Panc1 (cell line): Measurements from ENCODE around the gene NKAIN4. TPM values are rescaled to one million over a fixed set of nuclear protein-coding genes. Genes with fewer than 3 reads are reported as not detected.

ENCODE experiments used
- ATAC-seq: fragments of 200-7000 bp; cut with Tn5 transposase; 2 replicates; pipeline ENCODE4 v1.9.1; 2020; ENCODE audit warnings: mild to moderate bottlenecking, moderate library complexity
- Bru-seq: library from RNA; stranded (reverse); fragments of 400-500 nt; gene quantifications from one replicate; lab custom pipeline; 2021; lab: Mats Ljungman, UMichigan
- BruChase-seq, 2 experiments: library from RNA; stranded (reverse); fragments of 400-500 nt; gene quantifications; one replicate each; lab custom pipeline; 2021; lab: Mats Ljungman, UMichigan
- BruUV-seq: library from RNA; stranded (reverse); fragments of 400-500 nt; replicated peaks from 2 replicates; lab custom pipeline; 2021; lab: Mats Ljungman, UMichigan
- CTCF ChIA-PET: fragments of 300-600 bp; sonication (Branson Sonifier 250); formaldehyde crosslinking; loops from one replicate; lab custom pipeline; 2022; ENCODE audit warnings: antibody characterized with exemption; lab: Charles Lee
- POLR2A ChIA-PET: fragments of 300-600 bp; sonication (Branson Sonifier 250); formaldehyde crosslinking; loops from one replicate; lab custom pipeline; 2022; ENCODE audit warnings: antibody characterized with exemption; lab: Charles Lee
- DNase-seq: peaks from one replicate; pipeline ENCODE4 v3.0.0-alpha.2; 2010; ENCODE audit warnings: low read depth, low spot score
- H3K27ac ChIP-seq: 2 replicates; pipeline ENCODE4 v1.5.1; 2011; ENCODE audit warnings: mild to moderate bottlenecking, low read length, inconsistent platforms
- H3K27me3 ChIP-seq: fragments of 200-500 bp; sonication (Bioruptor generic); 2 replicates; pipeline ENCODE4 v1.6.0; 2014; ENCODE audit warnings: low read length, inconsistent platforms; ENCODE audit not compliant: control insufficient read depth, insufficient read depth
- H3K36me3 ChIP-seq: fragments of 200-500 bp; sonication (Bioruptor generic); 2 replicates; pipeline ENCODE4 v1.5.1; 2014; ENCODE audit warnings: inconsistent platforms, mild to moderate bottlenecking, low read length, moderate library complexity; ENCODE audit not compliant: control insufficient read depth, insufficient read depth
- H3K4me1 ChIP-seq: 2 replicates; pipeline ENCODE4 v1.5.1; 2011; ENCODE audit warnings: inconsistent platforms, mild to moderate bottlenecking, low read length, moderate library complexity; ENCODE audit not compliant: control insufficient read depth, insufficient read depth
- H3K4me3 ChIP-seq, 2 experiments: 2 replicates each; pipeline ENCODE4 v1.5.1; 2011 to 2012; ENCODE audit warnings: low read depth in 2 of 2, low read length in 2 of 2, mild to moderate bottlenecking in 2 of 2, inconsistent platforms in 1 of 2, moderate library complexity in 1 of 2
- H3K9me3 ChIP-seq: fragments of 200-500 bp; sonication (Bioruptor generic); 2 replicates; pipeline ENCODE4 v1.5.1; 2014; ENCODE audit warnings: low read depth, mild to moderate bottlenecking, inconsistent platforms, low read length, moderate library complexity; ENCODE audit not compliant: control insufficient read depth, insufficient read depth
- CTCF ChIP-seq: fragments of 450-650 bp; IDR thresholded peaks from 2 replicates; pipeline ENCODE4 v1.5.1; 2017; ENCODE audit warnings: mild to moderate bottlenecking
- POLR2AphosphoS5 ChIP-seq: IDR thresholded peaks from 2 replicates; pipeline ENCODE4 v1.6.1; 2012; ENCODE audit warnings: mild to moderate bottlenecking, low read depth, low read length, moderate library complexity
- REST ChIP-seq, 2 experiments: IDR thresholded peaks; 2 replicates each; pipeline ENCODE4 v1.6.1; 2011 to 2012; ENCODE audit warnings: low read depth in 2 of 2, control low read depth in 1 of 2, low read length in 1 of 2, mild to moderate bottlenecking in 1 of 2, moderate library complexity in 1 of 2; ENCODE audit not compliant: insufficient read depth in 1 of 2
- SIN3A ChIP-seq: IDR thresholded peaks from 2 replicates; pipeline ENCODE4 v1.6.1; 2012; ENCODE audit warnings: low read depth, mild to moderate bottlenecking, low read length, moderate library complexity, borderline replicate concordance; ENCODE audit not compliant: insufficient read depth
- TCF7L2 ChIP-seq: IDR thresholded peaks from 2 replicates; pipeline ENCODE4 v1.6.1; 2011; ENCODE audit warnings: mild to moderate bottlenecking, low read depth, low read length, inconsistent platforms
- in situ Hi-C: cut with HindIII; loops from 2 replicates; pipeline ENCODE4 v1.10.0; 2016; ENCODE audit warnings: low sequenced_read_pairs, low pct_unique_long_range_greater_than_20kb
- intact Hi-C: fragments of 100-400 bp; cut with micrococcal nuclease; formaldehyde crosslinking; loops from one replicate; pipeline ENCODE4 v1.10.0; 2022; ENCODE audit not compliant: unreplicated experiment
- long read RNA-seq: library from polyadenylated mRNA; unstranded; transcript quantifications from one replicate; pipeline ENCODE4 v2.0.0, GENCODE V29; 2021; ENCODE audit not compliant: unreplicated experiment
- polyA plus RNA-seq: library from polyadenylated mRNA; unstranded; fragments of >200 nt; gene quantifications from one replicate; pipeline ENCODE4 v1.2.1, GENCODE V29; 2012; ENCODE audit warnings: missing spikeins; ENCODE audit not compliant: insufficient read length
- total RNA-seq: library from RNA; stranded (reverse); gene quantifications from one replicate; pipeline ENCODE4 v1.2.1, GENCODE V29; 2021; ENCODE audit not compliant: unreplicated experiment

Gene NKAIN4
- 5.5 TPM for total RNA-seq
- 3.2 TPM for polyA plus RNA-seq
- percentile 26 among the genes with signal in this experiment for Bru-seq, nascent RNA
- BruChase-seq, experiment 1, labeled RNA remaining after a 2-hour chase = percentile 30 among the genes with signal in this experiment
- BruChase-seq, experiment 2, labeled RNA remaining after a 6-hour chase = percentile 26 among the genes with signal in this experiment
- long read RNA-seq, partial matches to known transcripts = 1 of 6 reads
- long read RNA-seq, other reads (novel, unspliced or antisense) = 3 of 6 reads

GRCh38 chr20:63254232-63254605 lies at the start of gene NKAIN4:
Gene NKAIN4, minus strand, starts transcription at chr20:63254463. Its CDS starts 13 bp downstream, at chr20:63254450.
- no TSS peak for BruUV-seq
- no peaks in the 10 kb centered on the region for H3K9me3 ChIP-seq
- peak within 1 kb of the TSS; percentile 30 to 35 for H3K4me3 ChIP-seq
- in situ Hi-C loops = no loop called here
- ChIA-PET POLR2A (no interaction called here), CTCF (interaction anchor here (1.0 to 4.0 kb wide), 3 partner anchors 21 to 31 kb away, joined by 5 to 37 read pairs (median 25); no protein-coding TSS in a partner anchor)
- no peaks in the 10 kb centered on the region; the same call in 1 of the 2 replicates for H3K27me3 ChIP-seq
- ATAC-seq = no peak
- peaks cover 14% of the 10 kb centered on the region for H3K4me1 ChIP-seq
- intact Hi-C loops = no loop called here
- no peaks in the 10 kb centered on the region for H3K36me3 ChIP-seq
- DNase-seq = no peak
- TF ChIP-seq POLR2AphosphoS5 (no peak), REST (IDR thresholded peaks at IDR 0.05; ENCODE audit: insufficient read depth in 1 of 2, low read depth in 2 of 2, low read length in 1 of 2) (no peak), TCF7L2 (no peak), CTCF (no peak), SIN3A (no peak)
- H3K27ac ChIP-seq = no peak within 1 kb of the TSS

GRCh38 chr20:63303095-63303666 lies 48.9 kb upstream of the NKAIN4 start:
- CTCF ChIA-PET = no interaction called here
- ATAC-seq (no peak), DNase-seq (no peak)
- Histone ChIP-seq H3K9me3 (peaks cover 7% of the 10 kb centered on the region; the same call in 1 of the 2 replicates), H3K4me1 (peaks cover 3% of the 10 kb centered on the region; the same call in 1 of the 2 replicates), H3K27ac (no peak overlapping the region), H3K36me3 (no peaks in the 10 kb centered on the region), H3K27me3 (0 out of 2 replicates have a peak, but pooled peaks cover 2% of the 10 kb centered on the region), H3K4me3 (no peak overlapping the region)
- TF ChIP-seq TCF7L2 (no peak), CTCF (no peak), REST (IDR thresholded peaks at IDR 0.05; ENCODE audit: insufficient read depth in 1 of 2, low read depth in 2 of 2, low read length in 1 of 2) (no peak), POLR2AphosphoS5 (no peak), SIN3A (no peak)
- POLR2A ChIA-PET = no interaction called here
- no TSS peak for BruUV-seq
- in situ Hi-C loops = no loop called here
- intact Hi-C loops = no loop called here
